Tibial artery (tissue), 4 donors: Measurements from ENCODE around the gene SNTG2.

Experiments used
- DNase-seq, 2 donors: peaks; one replicate each; pipeline ENCODE4 v3.0.0-alpha.2; 2019
- H3K27ac ChIP-seq, 2 donors: fragments of 200-600 bp; sonication (generic) in 1 of 2; 1 replicate in 1 of 2; 2 replicates in 1 of 2; pipeline ENCODE4 v1.5.1; 2018 to 2019; ENCODE audit warnings: mild to moderate bottlenecking in 1 of 2
- H3K27me3 ChIP-seq, 2 donors: fragments of 200-600 bp; sonication (generic) in 1 of 2; one replicate each; pipeline versions ENCODE4 v1.5.1 to v1.6.0; 2016 to 2019
- H3K36me3 ChIP-seq, 3 donors: fragments of 200-600 bp; sonication (generic) in 2 of 3; one replicate each; pipeline ENCODE4 v1.5.1; 2016 to 2019; ENCODE audit warnings: mild to moderate bottlenecking in 2 of 3
- H3K4me1 ChIP-seq, 4 donors: fragments of 200-600 bp; sonication (generic) in 2 of 4; 1 replicate in 3 of 4; 2 replicates in 1 of 4; pipeline ENCODE4 v1.5.1; 2016 to 2019
- H3K4me3 ChIP-seq, 2 donors: fragments of 200-600 bp; sonication (generic) in 1 of 2; 1 replicate in 1 of 2; 2 replicates in 1 of 2; pipeline ENCODE4 v1.5.1; 2018 to 2019; ENCODE audit warnings: mild to moderate bottlenecking in 2 of 2
- H3K9me3 ChIP-seq, 3 donors: fragments of 200-600 bp; sonication (generic) in 1 of 3; one replicate each; pipeline ENCODE4 v1.5.1; 2016 to 2019
- intact Hi-C: fragments of 100-400 bp; cut with DNase I; formaldehyde crosslinking; loops from one replicate; pipeline ENCODE4 v1.15.0; 2023; ENCODE audit warnings: low total_unique reads
- TF ChIP-seq, protein P1 (sequence below), 2 experiments: fragments of 200-600 bp in 1 of 2; fragments of 450-650 bp in 1 of 2; IDR thresholded peaks; one replicate each; pipeline ENCODE4 v1.5.1; 2017 to 2019; ENCODE audit warnings: antibody characterized with exemption in 2 of 2, mild to moderate bottlenecking in 1 of 2, moderate library complexity in 1 of 2

Gene SNTG2

GRCh38 chr2:1265454-1265853 lies 314.8 kb downstream of the SNTG2 start:
- no peak for DNase-seq
- Histone ChIP-seq H3K36me3 (no peaks in the 10 kb centered on the region), H3K4me1 (no peaks in the 10 kb centered on the region), H3K9me3 (no peaks in the 10 kb centered on the region), H3K27ac (no peak overlapping the region), H3K4me3 (no peak overlapping the region), H3K27me3 (peaks cover 0 to 5% of the 10 kb centered on the region in 2 donors)
- intact Hi-C loops, result no loop called here
- TF ChIP-seq, protein P1, sequence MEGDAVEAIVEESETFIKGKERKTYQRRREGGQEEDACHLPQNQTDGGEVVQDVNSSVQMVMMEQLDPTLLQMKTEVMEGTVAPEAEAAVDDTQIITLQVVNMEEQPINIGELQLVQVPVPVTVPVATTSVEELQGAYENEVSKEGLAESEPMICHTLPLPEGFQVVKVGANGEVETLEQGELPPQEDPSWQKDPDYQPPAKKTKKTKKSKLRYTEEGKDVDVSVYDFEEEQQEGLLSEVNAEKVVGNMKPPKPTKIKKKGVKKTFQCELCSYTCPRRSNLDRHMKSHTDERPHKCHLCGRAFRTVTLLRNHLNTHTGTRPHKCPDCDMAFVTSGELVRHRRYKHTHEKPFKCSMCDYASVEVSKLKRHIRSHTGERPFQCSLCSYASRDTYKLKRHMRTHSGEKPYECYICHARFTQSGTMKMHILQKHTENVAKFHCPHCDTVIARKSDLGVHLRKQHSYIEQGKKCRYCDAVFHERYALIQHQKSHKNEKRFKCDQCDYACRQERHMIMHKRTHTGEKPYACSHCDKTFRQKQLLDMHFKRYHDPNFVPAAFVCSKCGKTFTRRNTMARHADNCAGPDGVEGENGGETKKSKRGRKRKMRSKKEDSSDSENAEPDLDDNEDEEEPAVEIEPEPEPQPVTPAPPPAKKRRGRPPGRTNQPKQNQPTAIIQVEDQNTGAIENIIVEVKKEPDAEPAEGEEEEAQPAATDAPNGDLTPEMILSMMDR (IDR thresholded peaks at IDR 0.05), result no peak

GRCh38 chr2:1266351-1266750 lies 315.7 kb downstream of the SNTG2 start:
- TF ChIP-seq, protein P1 (IDR thresholded peaks at IDR 0.05), result no peak
- H3K27ac ChIP-seq, result no peak overlapping the region
- DNase-seq, result no peak
- intact Hi-C loops, result no loop called here
- no peak overlapping the region for H3K4me3 ChIP-seq
- H3K4me1 ChIP-seq, result no peaks in the 10 kb centered on the region
- no peaks in the 10 kb centered on the region for H3K9me3 ChIP-seq
- H3K27me3 ChIP-seq, result peaks cover 0 to 5% of the 10 kb centered on the region in 2 donors
- no peaks in the 10 kb centered on the region for H3K36me3 ChIP-seq

DNA sequence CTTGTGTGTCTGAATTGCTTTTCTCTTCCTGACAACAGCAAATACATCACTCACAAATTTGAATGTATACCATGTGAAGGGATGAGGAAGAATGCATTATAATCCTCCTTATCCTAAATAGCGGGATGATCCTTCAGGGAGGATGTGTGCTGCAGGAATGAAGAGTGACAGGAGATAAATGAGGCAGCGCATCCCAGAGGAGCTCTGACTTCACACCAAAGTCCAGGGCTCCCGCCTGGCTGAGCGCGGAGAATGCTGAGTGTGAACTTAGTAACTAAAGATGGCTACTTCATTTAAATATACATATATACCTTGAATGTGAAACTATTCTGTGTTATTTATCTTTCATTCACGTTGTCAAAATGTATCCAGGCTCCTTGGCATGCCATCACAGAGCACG lies 317.4 kb downstream of the SNTG2 start:
- Histone ChIP-seq H3K4me1 (no peaks in the 10 kb centered on the region), H3K36me3 (no peaks in the 10 kb centered on the region), H3K9me3 (no peaks in the 10 kb centered on the region), H3K4me3 (no peak overlapping the region), H3K27me3 (peaks cover 0 to 5% of the 10 kb centered on the region in 2 donors), H3K27ac (no peak overlapping the region)
- DNase-seq, result no peak
- intact Hi-C loops, result no loop called here
- TF ChIP-seq, protein P1 (IDR thresholded peaks at IDR 0.05), result no peak

DNA sequence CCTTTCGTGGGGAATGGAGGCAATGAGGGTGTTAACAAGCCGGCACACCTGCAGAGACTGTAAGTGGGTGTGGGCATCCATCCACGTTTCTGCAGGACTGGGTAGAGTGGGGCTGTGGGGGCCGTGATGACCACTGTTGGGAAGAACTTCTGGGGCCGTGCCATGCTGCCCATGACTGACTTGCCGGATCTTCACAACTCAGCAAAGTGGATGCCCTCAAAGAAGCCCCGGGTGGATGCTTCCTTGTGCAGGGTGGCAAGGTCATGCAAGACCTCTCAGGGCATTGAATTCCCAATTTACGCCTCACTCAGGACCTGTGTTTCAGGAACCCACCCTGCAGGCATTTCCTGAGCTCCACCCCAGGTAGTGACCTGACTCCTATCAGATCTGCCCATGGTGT lies 319.2 kb downstream of the SNTG2 start:
- Histone ChIP-seq H3K4me1 (no peaks in the 10 kb centered on the region), H3K36me3 (no peaks in the 10 kb centered on the region), H3K9me3 (peaks cover 0 to 2% (median 0%) of the 10 kb centered on the region in 3 donors), H3K27me3 (peaks cover 0 to 5% of the 10 kb centered on the region in 2 donors), H3K27ac (no peak overlapping the region), H3K4me3 (no peak overlapping the region)
- TF ChIP-seq, protein P1 (IDR thresholded peaks at IDR 0.05), result no peak
- intact Hi-C loops, result no loop called here
- no peak for DNase-seq

DNA sequence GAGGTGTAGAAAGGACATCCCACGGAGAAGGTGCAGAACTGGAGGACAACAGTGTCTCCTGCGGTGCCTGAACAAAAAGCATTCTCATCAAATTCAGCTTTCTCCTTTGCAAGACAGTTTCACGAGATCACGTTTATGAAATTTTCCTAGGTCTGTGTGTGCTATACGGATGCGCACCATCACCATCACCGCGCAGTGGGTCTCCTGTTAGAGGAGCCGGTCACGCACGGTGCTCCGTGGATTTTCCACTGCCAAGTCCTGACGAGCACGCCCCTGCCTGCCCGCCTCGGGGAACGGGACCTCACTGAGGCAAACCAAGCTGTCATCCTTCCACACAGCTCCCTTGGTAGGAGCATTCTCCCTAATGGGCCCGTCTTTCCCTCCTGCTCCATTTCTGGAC lies 322.2 kb downstream of the SNTG2 start:
- Histone ChIP-seq H3K36me3 (no peaks in the 10 kb centered on the region), H3K4me1 (no peaks in the 10 kb centered on the region), H3K27ac (no peak overlapping the region), H3K9me3 (peaks cover 0 to 7% (median 0%) of the 10 kb centered on the region in 3 donors), H3K4me3 (no peak overlapping the region), H3K27me3 (peaks cover 0 to 5% of the 10 kb centered on the region in 2 donors)
- intact Hi-C loops, result no loop called here
- no peak for DNase-seq
- TF ChIP-seq, protein P1 (IDR thresholded peaks at IDR 0.05), result no peak

GRCh38 chr2:1277634-1278033 lies 327.0 kb downstream of the SNTG2 start:
- no peaks in the 10 kb centered on the region for H3K36me3 ChIP-seq
- no peak for DNase-seq
- no peak overlapping the region for H3K4me3 ChIP-seq
- no peaks in the 10 kb centered on the region for H3K4me1 ChIP-seq
- H3K9me3 ChIP-seq, result peaks cover 0 to 7% (median 0%) of the 10 kb centered on the region in 3 donors
- H3K27ac ChIP-seq, result no peak overlapping the region
- intact Hi-C loops, result no loop called here
- TF ChIP-seq, protein P1 (IDR thresholded peaks at IDR 0.05), result no peak
- H3K27me3 ChIP-seq, result peaks cover 0 to 9% of the 10 kb centered on the region in 2 donors
